BLaER1 treated with 17β-estradiol and CSF1 and Interleukin-3, amounts not matched to agents 10 nM and 100 nM (cell line): ENCODE results near the gene TMSB10.
A peak's percentile ranks its signal among the peaks of the same experiment; 100 is the strongest.

Experiments used
- H3K27ac ChIP-seq, 11 experiments: shearing (Covaris generic); formaldehyde crosslinking; 2 replicates each; pipeline ENCODE4 v1.8.1; 2022
- H3K27me3 ChIP-seq, 11 experiments: shearing (Covaris generic); formaldehyde crosslinking; 2 replicates each; pipeline ENCODE4 v1.8.1; 2022
- H3K36me3 ChIP-seq, 11 experiments: shearing (Covaris generic); formaldehyde crosslinking; 2 replicates each; pipeline ENCODE4 v1.8.1; 2022
- H3K4me1 ChIP-seq, 10 experiments: shearing (Covaris generic); formaldehyde crosslinking; 2 replicates each; pipeline ENCODE4 v1.8.1; 2022
- H3K4me2 ChIP-seq, 11 experiments: shearing (Covaris generic); formaldehyde crosslinking; 2 replicates each; pipeline ENCODE4 v1.8.1; 2022
- H3K4me3 ChIP-seq, 10 experiments: shearing (Covaris generic); formaldehyde crosslinking; 2 replicates each; pipeline ENCODE4 v1.8.1; 2022
- H3K9ac ChIP-seq, 11 experiments: shearing (Covaris generic); formaldehyde crosslinking; 2 replicates each; pipeline ENCODE4 v1.8.1; 2022
- H3K9me3 ChIP-seq, 11 experiments: shearing (Covaris generic); formaldehyde crosslinking; replicated peaks in 1 of 11; 2 replicates each; pipeline ENCODE4 v1.8.1; 2022
- H4K20me1 ChIP-seq, 11 experiments: shearing (Covaris generic); formaldehyde crosslinking; 2 replicates each; pipeline ENCODE4 v1.8.1; 2022
- Cebpa-rat ChIP-seq, 11 experiments: shearing (Covaris generic); IDR thresholded peaks; 2 replicates each; pipeline ENCODE4 v1.8.1; 2022

TMSB10 gene

GRCh38 chr2:84902526-84902925 lies 2.9 kb upstream of the TMSB10 start:
- Histone ChIP-seq H3K4me3 (no peak overlapping the region), H3K9ac (no peak overlapping the region), H3K27me3 (peaks cover 0 to 11% (median 0%) of the 10 kb centered on the region in 11 experiments; a peak in 3 of 22 replicates), H3K9me3 (peaks cover 0 to 4% (median 0%) of the 10 kb centered on the region in 11 experiments; a peak in 2 of 22 replicates), H3K4me1 (peaks cover 31 to 69% (median 50%) of the 10 kb centered on the region in 10 experiments), H4K20me1 (peaks cover 5 to 19% (median 16%) of the 10 kb centered on the region in 11 experiments; a peak in 19 of 22 replicates), H3K4me2 (peak overlapping the region in 3 of 11 experiments; percentile 62 to 81 (median 78); a peak in 5 of 22 replicates), H3K36me3 (peaks cover 7 to 15% (median 10%) of the 10 kb centered on the region in 11 experiments; a peak in 20 of 22 replicates), H3K27ac (no peak overlapping the region)
- TF ChIP-seq Cebpa-rat (IDR thresholded peaks at IDR 0.05): no peak

GRCh38 chr2:84904151-84904550 lies 1.3 kb upstream of the TMSB10 start:
- Histone ChIP-seq H3K4me2 (peak overlapping the region; percentile 77 to 96 (median 91); a peak in 21 of 22 replicates), H4K20me1 (peaks cover 5 to 26% (median 19%) of the 10 kb centered on the region in 11 experiments; a peak in 19 of 22 replicates), H3K9ac (peak overlapping the region in 9 of 11 experiments; percentile 62 to 100 (median 100); a peak in 11 of 22 replicates), H3K9me3 (peaks cover 0 to 7% (median 0%) of the 10 kb centered on the region in 11 experiments; a peak in 6 of 22 replicates), H3K36me3 (peaks cover 7 to 22% (median 14%) of the 10 kb centered on the region in 11 experiments; a peak in 21 of 22 replicates), H3K4me1 (peaks cover 31 to 69% (median 50%) of the 10 kb centered on the region in 10 experiments), H3K4me3 (peak overlapping the region in 5 of 10 experiments; percentile 93 to 99 (median 97); a peak in 5 of 20 replicates), H3K27me3 (peaks cover 0 to 11% (median 0%) of the 10 kb centered on the region in 11 experiments; a peak in 3 of 22 replicates), H3K27ac (peak overlapping the region in 3 of 11 experiments; percentile 43 to 98 (median 97); a peak in 3 of 22 replicates)
- TF ChIP-seq Cebpa-rat (IDR thresholded peaks at IDR 0.05): no peak

GRCh38 chr2:84904717-84905174 lies 710 bp upstream of the TMSB10 start:
- peaks cover 7 to 28% (median 20%) of the 10 kb centered on the region in 11 experiments; a peak in 21 of 22 replicates for H3K36me3 ChIP-seq
- H3K27me3 ChIP-seq: peaks cover 0 to 11% (median 0%) of the 10 kb centered on the region in 11 experiments; a peak in 3 of 22 replicates
- peaks cover 0 to 13% (median 4%) of the 10 kb centered on the region in 11 experiments; a peak in 9 of 22 replicates for H3K9me3 ChIP-seq
- H3K27ac ChIP-seq: peak overlapping the region in 10 of 11 experiments; percentile 93 to 100 (median 98); a peak in 19 of 22 replicates
- peaks cover 27 to 69% (median 47%) of the 10 kb centered on the region in 10 experiments for H3K4me1 ChIP-seq
- H4K20me1 ChIP-seq: peaks cover 5 to 26% (median 19%) of the 10 kb centered on the region in 11 experiments; a peak in 19 of 22 replicates
- peak overlapping the region; percentile 77 to 96 (median 91) for H3K4me2 ChIP-seq
- H3K4me3 ChIP-seq: peak overlapping the region; percentile 93 to 100 (median 98)
- peak overlapping the region; percentile 96 to 100 (median 99); a peak in 20 of 22 replicates for H3K9ac ChIP-seq
- TF ChIP-seq Cebpa-rat (IDR thresholded peaks at IDR 0.05): no peak

GRCh38 chr2:84906108-84906899 lies 848 bp downstream of the TMSB10 start:
- peaks cover 7 to 34% (median 22%) of the 10 kb centered on the region in 11 experiments; a peak in 21 of 22 replicates for H3K36me3 ChIP-seq
- H3K9ac ChIP-seq: peak overlapping the region; percentile 96 to 100 (median 99)
- H3K9me3 ChIP-seq: peaks cover 0 to 16% (median 5%) of the 10 kb centered on the region in 11 experiments; a peak in 9 of 22 replicates
- peaks cover 29 to 55% (median 42%) of the 10 kb centered on the region in 10 experiments for H3K4me1 ChIP-seq
- no peak for TF ChIP-seq Cebpa-rat (IDR thresholded peaks at IDR 0.05)
- peak overlapping the region; percentile 93 to 100 (median 98) for H3K4me3 ChIP-seq
- H4K20me1 ChIP-seq: peaks cover 5 to 26% (median 19%) of the 10 kb centered on the region in 11 experiments; a peak in 19 of 22 replicates
- H3K27me3 ChIP-seq: peaks cover 0 to 9% (median 0%) of the 10 kb centered on the region in 11 experiments; a peak in 3 of 22 replicates
- peak overlapping the region; percentile 77 to 98 (median 93) for H3K4me2 ChIP-seq
- peak overlapping the region; percentile 87 to 100 (median 98) for H3K27ac ChIP-seq

- H3K9me3 ChIP-seq: peaks cover 0 to 16% (median 5%) of the 10 kb centered on the region in 11 experiments; a peak in 9 of 22 replicates
- H3K36me3 ChIP-seq: peaks cover 7 to 34% (median 22%) of the 10 kb centered on the region in 11 experiments; a peak in 21 of 22 replicates
- no peak for TF ChIP-seq Cebpa-rat (IDR thresholded peaks at IDR 0.05)
- H3K4me3 ChIP-seq: peak overlapping the region; percentile 93 to 100 (median 98)
- H4K20me1 ChIP-seq: peaks cover 5 to 26% (median 19%) of the 10 kb centered on the region in 11 experiments; a peak in 19 of 22 replicates
- peak overlapping the region; percentile 87 to 100 (median 98) for H3K27ac ChIP-seq
- peak overlapping the region; percentile 77 to 98 (median 93) for H3K4me2 ChIP-seq
- H3K27me3 ChIP-seq: 0 out of 22 replicates have a peak, but pooled peaks cover 0 to 2% (median 0%) of the 10 kb centered on the region in 11 experiments
- peak overlapping the region; percentile 96 to 100 (median 99) for H3K9ac ChIP-seq
- H3K4me1 ChIP-seq: peaks cover 37 to 55% (median 42%) of the 10 kb centered on the region in 10 experiments
These were observed 1.7 kb downstream of the TMSB10 start for GRCh38 chr2:84906900-84907714.

GRCh38 chr2:84908948-84909713 lies 3.7 kb downstream of the TMSB10 start:
- Histone ChIP-seq H3K4me2 (peak overlapping the region; percentile 77 to 98 (median 93)), H3K4me1 (peaks cover 38 to 47% (median 41%) of the 10 kb centered on the region in 10 experiments), H4K20me1 (peaks cover 5 to 26% (median 19%) of the 10 kb centered on the region in 11 experiments; a peak in 19 of 22 replicates), H3K27ac (peak overlapping the region in 10 of 11 experiments; percentile 93 to 100 (median 98); a peak in 18 of 22 replicates), H3K27me3 (no peaks in the 10 kb centered on the region), H3K9ac (peak overlapping the region in 5 of 11 experiments; percentile 21 to 100 (median 99); a peak in 3 of 22 replicates), H3K4me3 (no peak overlapping the region), H3K36me3 (peaks cover 7 to 34% (median 22%) of the 10 kb centered on the region in 11 experiments; a peak in 21 of 22 replicates), H3K9me3 (peaks cover 0 to 16% (median 5%) of the 10 kb centered on the region in 11 experiments; a peak in 9 of 22 replicates)
- TF ChIP-seq Cebpa-rat (IDR thresholded peaks at IDR 0.05): no peak

GRCh38 chr2:84911135-84911678 lies 5.8 kb downstream of the TMSB10 start:
- H3K4me3 ChIP-seq: no peak overlapping the region
- H3K9ac ChIP-seq: no peak overlapping the region
- H3K27me3 ChIP-seq: no peaks in the 10 kb centered on the region
- H3K27ac ChIP-seq: peak overlapping the region in 2 of 11 experiments; percentile 8 to 32; a peak in 3 of 22 replicates
- H4K20me1 ChIP-seq: peaks cover 4 to 20% (median 13%) of the 10 kb centered on the region in 11 experiments; a peak in 19 of 22 replicates
- TF ChIP-seq Cebpa-rat (IDR thresholded peaks at IDR 0.05): no peak
- H3K9me3 ChIP-seq: peaks cover 0 to 16% (median 7%) of the 10 kb centered on the region in 11 experiments; a peak in 10 of 22 replicates
- peak overlapping the region in 8 of 11 experiments; percentile 28 to 62 (median 40); a peak in 12 of 22 replicates for H3K4me2 ChIP-seq
- peaks cover 31 to 41% (median 35%) of the 10 kb centered on the region in 10 experiments for H3K4me1 ChIP-seq
- peaks cover 6 to 31% (median 20%) of the 10 kb centered on the region in 11 experiments; a peak in 21 of 22 replicates for H3K36me3 ChIP-seq
